ENCODE results near the gene MYMK. TPM values are rescaled to one million over a fixed set of nuclear protein-coding genes. Genes with fewer than 3 reads are reported as not detected.

MYMK gene
- total and polyA plus RNA-seq, 2 of the 13 experiments (the other 11 are each of a cell fraction or from before 2014, with no cell fraction given) = not detected

GRCh38 chr9:133470427-133470924, 54.3 kb downstream of the MYMK start (continued):
- no peak for TF ChIP-seq DBP (CRISPR knock-in tag; IDR thresholded peaks at IDR 0.05; ENCODE audit: not compliant biosample characterization)
- peak; percentile 56 for TF ChIP-seq POLR2G (IDR thresholded peaks at IDR 0.05; ENCODE audit: low read depth, low read length)
- no peak for TF ChIP-seq GATA4 (IDR thresholded peaks at IDR 0.05; ENCODE audit: borderline replicate concordance, low read depth)
- TF ChIP-seq FOSL1 (CRISPR knock-in tag; IDR thresholded peaks at IDR 0.05; ENCODE audit: borderline replicate concordance) = no peak
- no peak for TF ChIP-seq HDAC2 (CRISPR knock-in tag; IDR thresholded peaks at IDR 0.05)
- 0 out of 2 replicates have a peak, but pooled peaks have one; percentile 39 for TF ChIP-seq MEIS2 (CRISPR knock-in tag; IDR thresholded peaks at IDR 0.05)
- peak; percentile 51; the same call in 1 of the 2 replicates for TF ChIP-seq ESRRA (CRISPR knock-in tag; IDR thresholded peaks at IDR 0.05; ENCODE audit: low read depth)
- TF ChIP-seq ASH2L (IDR thresholded peaks at IDR 0.05; ENCODE audit: insufficient read length, low read depth, low read length) = no peak
- TF ChIP-seq MED1 (CRISPR knock-in tag; IDR thresholded peaks at IDR 0.05) = no peak
- no peak for TF ChIP-seq KIAA2018 (CRISPR knock-in tag; IDR thresholded peaks at IDR 0.05; ENCODE audit: borderline replicate concordance)
- peak; percentile 58 for TF ChIP-seq RBFOX2 (IDR thresholded peaks at IDR 0.05; ENCODE audit: low read depth, low read length)
- TF ChIP-seq SMYD3 (CRISPR knock-in tag; IDR thresholded peaks at IDR 0.05) = no peak
- TF ChIP-seq CCDC6 (CRISPR knock-in tag; IDR thresholded peaks at IDR 0.05) = no peak
- TF ChIP-seq NONO (IDR thresholded peaks at IDR 0.05) = no peak
- TF ChIP-seq NONO (CRISPR knock-in tag; conservative IDR thresholded peaks at IDR 0.05) = peak; percentile 32; the same call in 1 of the 2 replicates
- no peak for TF ChIP-seq DZIP1 (CRISPR knock-in tag; IDR thresholded peaks at IDR 0.05)
- no peak for TF ChIP-seq YEATS2 (CRISPR knock-in tag; IDR thresholded peaks at IDR 0.05; ENCODE audit: borderline replicate concordance)
- no peak for TF ChIP-seq ZNF121 (CRISPR knock-in tag; IDR thresholded peaks at IDR 0.05)
- TF ChIP-seq AKAP8 (CRISPR knock-in tag; IDR thresholded peaks at IDR 0.05) = peak; percentile 98; the same call in 1 of the 2 replicates
- no peak for TF ChIP-seq ZMAT3 (CRISPR knock-in tag; conservative IDR thresholded peaks at IDR 0.05)
